ENCODE data around the gene MEGF8. TPM values are rescaled to one million over a fixed set of nuclear protein-coding genes. Genes with fewer than 3 reads are reported as not detected.

Gene MEGF8
- total and polyA plus RNA-seq, 10 of the 15 experiments (the other 5 are each of a cell fraction or from before 2014, with no cell fraction given): 0.43 to 12.8 (median 2.7) TPM

DNA sequence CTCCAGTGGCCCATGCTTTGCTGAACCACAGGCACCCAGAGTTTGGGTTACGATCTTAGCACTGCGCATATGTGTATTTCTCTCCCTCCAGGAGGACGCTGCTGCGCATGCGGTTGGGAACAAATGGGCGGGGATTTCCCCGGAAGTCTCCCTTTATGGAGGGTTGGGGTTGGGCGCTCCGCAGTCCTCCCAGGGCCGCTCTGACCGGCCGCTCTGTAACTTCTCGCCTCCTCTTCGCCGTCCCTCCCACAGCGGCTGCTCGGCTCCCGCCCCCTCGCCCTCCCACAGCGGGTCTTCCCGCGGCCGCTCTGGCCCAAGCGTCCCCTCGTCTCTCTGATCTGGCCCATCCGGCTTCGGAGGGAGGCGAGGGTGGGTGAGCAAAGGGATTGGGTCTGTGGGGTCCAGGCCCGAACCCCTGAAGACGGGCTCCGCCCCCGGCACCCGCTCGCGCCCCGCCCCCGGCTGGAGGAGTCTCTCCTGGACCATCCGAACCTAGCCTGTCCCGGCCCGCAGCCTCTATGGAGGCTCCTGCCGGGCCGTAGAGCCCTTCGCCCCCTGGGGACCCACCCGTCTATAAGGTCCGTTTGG, at the start of gene MEGF8 (continued):
- TF ChIP-seq, protein P1, sequence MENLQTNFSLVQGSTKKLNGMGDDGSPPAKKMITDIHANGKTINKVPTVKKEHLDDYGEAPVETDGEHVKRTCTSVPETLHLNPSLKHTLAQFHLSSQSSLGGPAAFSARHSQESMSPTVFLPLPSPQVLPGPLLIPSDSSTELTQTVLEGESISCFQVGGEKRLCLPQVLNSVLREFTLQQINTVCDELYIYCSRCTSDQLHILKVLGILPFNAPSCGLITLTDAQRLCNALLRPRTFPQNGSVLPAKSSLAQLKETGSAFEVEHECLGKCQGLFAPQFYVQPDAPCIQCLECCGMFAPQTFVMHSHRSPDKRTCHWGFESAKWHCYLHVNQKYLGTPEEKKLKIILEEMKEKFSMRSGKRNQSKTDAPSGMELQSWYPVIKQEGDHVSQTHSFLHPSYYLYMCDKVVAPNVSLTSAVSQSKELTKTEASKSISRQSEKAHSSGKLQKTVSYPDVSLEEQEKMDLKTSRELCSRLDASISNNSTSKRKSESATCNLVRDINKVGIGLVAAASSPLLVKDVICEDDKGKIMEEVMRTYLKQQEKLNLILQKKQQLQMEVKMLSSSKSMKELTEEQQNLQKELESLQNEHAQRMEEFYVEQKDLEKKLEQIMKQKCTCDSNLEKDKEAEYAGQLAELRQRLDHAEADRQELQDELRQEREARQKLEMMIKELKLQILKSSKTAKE (IDR thresholded peaks at IDR 0.05; ENCODE audit: low read depth, poor library complexity, severe bottlenecking): no peak
- TF ChIP-seq CBFB (IDR thresholded peaks at IDR 0.05; ENCODE audit: low read depth) (peak; percentile 84), TAF1 (IDR thresholded peaks at IDR 0.05; ENCODE audit: borderline replicate concordance, low read depth, low read length) (peak; percentile 80; the same call in 1 of the 2 replicates), RAD51 (IDR thresholded peaks at IDR 0.05) (no peak), STAT1 (conservative IDR thresholded peaks at IDR 0.05) (no peak), NR2C1 (IDR thresholded peaks at IDR 0.05) (peak; percentile 19; the same call in 1 of the 2 replicates), MEF2B (IDR thresholded peaks at IDR 0.05; ENCODE audit: partially characterized antibody, poor library complexity, severe bottlenecking) (peak; percentile 8), BACH1 (IDR thresholded peaks at IDR 0.05; ENCODE audit: borderline replicate concordance) (no peak; the same call in 1 of the 2 replicates), MTA2 (IDR thresholded peaks at IDR 0.05; ENCODE audit: low read depth) (no peak; the same call in 1 of the 2 replicates), NR2F1 (conservative IDR thresholded peaks at IDR 0.05) (no peak), ETV6 (conservative IDR thresholded peaks at IDR 0.05 in 1 of 2, IDR thresholded peaks at IDR 0.05 in 1 of 2; ENCODE audit: borderline replicate concordance in 1 of 2, low read depth in 1 of 2) (no peak), RUNX3 (IDR thresholded peaks at IDR 0.05; ENCODE audit: low read length) (peak; percentile 94), CTCF (IDR thresholded peaks at IDR 0.05 in 2 of 3, conservative IDR thresholded peaks at IDR 0.05 in 1 of 3; ENCODE audit: control insufficient read depth in 2 of 3, extremely low read depth in 1 of 3, insufficient read depth in 1 of 3, low read depth in 3 of 3, low read length in 3 of 3) (peak in 2 of 3 experiments; percentile 95 to 97; a peak in 3 of 6 replicates), BCLAF1 (IDR thresholded peaks at IDR 0.05) (no peak), KAT2A (conservative IDR thresholded peaks at IDR 0.05; ENCODE audit: control insufficient read depth, low read depth, low read length) (no peak), SREBF2 (IDR thresholded peaks at IDR 0.05; ENCODE audit: low read length) (no peak), SIX5 (IDR thresholded peaks at IDR 0.05; ENCODE audit: low read depth, low read length, severe bottlenecking) (peak; percentile 21), EP300 (IDR thresholded peaks at IDR 0.05; ENCODE audit: borderline replicate concordance in 1 of 2, control insufficient read depth in 1 of 2, low read depth in 2 of 2, low read length in 2 of 2) (no peak), SMAD5 (IDR thresholded peaks at IDR 0.05; ENCODE audit: low read depth) (peak; percentile 61; the same call in 1 of the 2 replicates), DPF2 (IDR thresholded peaks at IDR 0.05) (peak; percentile 30; the same call in 1 of the 2 replicates), TCF12 (IDR thresholded peaks at IDR 0.05; ENCODE audit: low read depth, low read length) (peak; percentile 58; the same call in 1 of the 2 replicates), EED (IDR thresholded peaks at IDR 0.05; ENCODE audit: low read depth) (no peak)
- TF ChIP-seq, protein P2, sequence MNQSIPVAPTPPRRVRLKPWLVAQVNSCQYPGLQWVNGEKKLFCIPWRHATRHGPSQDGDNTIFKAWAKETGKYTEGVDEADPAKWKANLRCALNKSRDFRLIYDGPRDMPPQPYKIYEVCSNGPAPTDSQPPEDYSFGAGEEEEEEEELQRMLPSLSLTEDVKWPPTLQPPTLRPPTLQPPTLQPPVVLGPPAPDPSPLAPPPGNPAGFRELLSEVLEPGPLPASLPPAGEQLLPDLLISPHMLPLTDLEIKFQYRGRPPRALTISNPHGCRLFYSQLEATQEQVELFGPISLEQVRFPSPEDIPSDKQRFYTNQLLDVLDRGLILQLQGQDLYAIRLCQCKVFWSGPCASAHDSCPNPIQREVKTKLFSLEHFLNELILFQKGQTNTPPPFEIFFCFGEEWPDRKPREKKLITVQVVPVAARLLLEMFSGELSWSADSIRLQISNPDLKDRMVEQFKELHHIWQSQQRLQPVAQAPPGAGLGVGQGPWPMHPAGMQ (IDR thresholded peaks at IDR 0.05; ENCODE audit: borderline replicate concordance): no peak

Measured in GM12878 (cell line).